Hematopoietic multipotent progenitor cell treated with erythropoietin and hydrocortisone succinate and interleukin-3 and kit ligand, for 17 days (in vitro differentiated cells): ENCODE measurements around the gene PIK3R2.

ENCODE experiments used
- DNase-seq: peaks from one replicate; pipeline ENCODE4 v3.0.0-alpha.2; 2015; ENCODE audit warnings: low spot score

The PIK3R2 gene

GRCh38 chr19:18173054-18173571 is 20.1 kb downstream of the PIK3R2 start:
- DNase-seq = no peak

GRCh38 chr19:18173572-18174288 is 20.8 kb downstream of the PIK3R2 start, which contains the start of gene IFI30:
TSS of gene IFI30 (plus strand) at chr19:18173813. CDS start at chr19:18173842, 29 bp downstream.
- DNase-seq = peak; percentile 57

GRCh38 chr19:18174983-18175382 is 22.0 kb downstream of the PIK3R2 start:
- no peak for DNase-seq

- no peak for DNase-seq
Observed at GRCh38 chr19:18176367-18177310, 23.7 kb downstream of the PIK3R2 start.

GRCh38 chr19:18179957-18180356 is 27.0 kb downstream of the PIK3R2 start:
- no peak for DNase-seq

DNA sequence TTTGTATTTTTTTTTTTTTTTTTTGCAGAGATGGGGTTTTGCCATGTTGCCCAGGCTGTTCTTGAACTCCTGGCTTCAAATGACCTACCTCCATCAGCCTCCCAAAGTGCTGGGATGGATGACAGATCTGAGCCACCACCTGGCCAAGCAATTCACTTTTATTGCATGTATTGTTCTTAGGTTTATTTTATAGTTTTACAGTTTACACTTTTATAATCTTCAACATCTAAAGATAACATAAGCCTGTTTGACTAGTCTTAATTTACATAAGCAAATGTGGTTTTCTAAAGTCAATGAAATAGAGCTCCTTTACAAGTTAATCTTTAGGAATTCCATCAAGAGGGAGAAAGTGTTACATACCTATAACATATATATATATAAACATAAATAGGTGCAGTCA is 30.6 kb downstream of the PIK3R2 start:
- no peak for DNase-seq

DNA sequence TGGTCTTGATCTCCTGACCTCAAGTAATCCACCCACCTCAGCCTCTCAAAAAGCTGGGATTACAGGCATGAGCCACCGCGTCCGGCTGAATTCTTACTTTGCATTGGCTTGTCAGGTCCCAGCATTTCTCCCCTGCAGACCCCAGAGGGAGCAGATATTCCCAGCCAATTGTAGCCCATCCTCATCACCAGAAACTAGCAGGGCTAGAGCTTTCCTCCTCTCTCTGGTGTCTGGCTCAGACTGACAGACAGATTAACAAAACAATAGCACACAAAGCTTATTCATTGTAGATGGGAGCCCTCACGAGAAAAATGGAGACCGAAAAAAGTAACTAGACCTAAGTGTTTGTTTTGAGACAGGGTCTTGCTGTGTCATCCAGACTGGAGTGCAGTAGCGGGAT is 32.6 kb downstream of the PIK3R2 start:
- no peak for DNase-seq

GRCh38 chr19:18190278-18190677 is 37.3 kb downstream of the PIK3R2 start:
- DNase-seq = no peak

DNA sequence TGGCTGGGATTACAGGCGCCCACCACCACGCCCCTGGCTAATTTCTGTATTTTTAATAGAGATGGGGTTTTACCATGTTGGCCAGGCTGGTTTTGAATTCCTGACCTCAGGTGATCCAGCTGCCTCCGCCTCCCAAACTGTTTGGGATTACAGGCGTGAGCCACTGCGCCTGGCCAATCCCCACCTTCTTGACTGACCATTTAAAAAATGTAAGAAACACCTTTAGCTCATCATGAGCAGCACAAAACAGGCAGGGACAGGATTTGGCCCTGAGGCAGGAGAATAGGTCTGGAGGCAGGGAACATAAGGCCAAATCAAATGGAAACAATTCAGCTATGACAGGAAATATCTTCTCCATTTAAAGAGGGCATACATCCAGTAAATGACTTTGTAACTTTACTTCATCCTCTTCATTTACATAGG is 38.7 kb downstream of the PIK3R2 start:
- no peak for DNase-seq

GRCh38 chr19:18192673-18193387 is 39.9 kb downstream of the PIK3R2 start, which contains the start of gene MPV17L2:
TSS of gene MPV17L2 (plus strand) at chr19:18193218. CDS start at chr19:18193282, 64 bp downstream.
- DNase-seq = peak; percentile 100

DNA sequence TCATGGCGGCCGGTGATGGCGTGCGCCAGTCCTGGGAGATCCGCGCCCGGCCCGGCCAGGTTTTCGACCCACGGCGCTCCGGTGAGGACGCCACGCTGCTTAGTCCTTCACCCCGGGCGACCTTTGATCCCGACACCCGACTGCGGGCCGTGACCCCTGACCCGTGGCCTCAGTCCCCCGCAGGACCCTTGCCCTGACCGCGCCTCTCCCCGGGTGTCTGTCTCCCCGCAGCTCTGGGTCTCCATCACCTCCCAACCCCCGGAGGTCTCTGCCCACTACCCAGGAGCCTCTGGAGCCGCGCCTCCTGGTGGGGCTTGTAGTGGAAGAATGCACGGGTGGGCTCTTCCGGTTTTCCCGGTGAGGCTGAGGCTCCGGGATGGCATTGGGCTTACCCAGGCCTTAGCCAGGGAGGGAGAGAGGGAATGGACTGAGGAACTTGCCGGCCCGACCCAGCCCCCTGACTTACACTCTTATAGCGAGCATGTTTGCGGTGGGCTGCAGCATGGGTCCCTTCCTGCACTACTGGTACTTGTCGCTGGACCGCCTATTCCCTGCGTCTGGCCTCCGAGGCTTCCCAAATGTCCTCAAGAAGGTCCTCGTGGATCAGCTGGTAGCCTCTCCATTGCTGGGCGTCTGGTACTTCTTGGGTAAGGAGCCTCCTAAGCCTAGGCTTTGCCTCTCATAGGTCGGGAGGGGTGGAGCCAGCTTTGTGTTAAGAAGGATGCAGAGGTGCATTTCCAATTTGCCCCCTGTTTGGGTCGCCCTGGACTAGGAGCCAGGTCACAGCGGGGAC is 40.6 kb downstream of the PIK3R2 start:
- DNase-seq = no peak

GRCh38 chr19:18194181-18194530 is 41.2 kb downstream of the PIK3R2 start:
- no peak for DNase-seq

- peak; percentile 29 for DNase-seq
Observed at GRCh38 chr19:18194554-18195238, 41.7 kb downstream of the PIK3R2 start.

DNA sequence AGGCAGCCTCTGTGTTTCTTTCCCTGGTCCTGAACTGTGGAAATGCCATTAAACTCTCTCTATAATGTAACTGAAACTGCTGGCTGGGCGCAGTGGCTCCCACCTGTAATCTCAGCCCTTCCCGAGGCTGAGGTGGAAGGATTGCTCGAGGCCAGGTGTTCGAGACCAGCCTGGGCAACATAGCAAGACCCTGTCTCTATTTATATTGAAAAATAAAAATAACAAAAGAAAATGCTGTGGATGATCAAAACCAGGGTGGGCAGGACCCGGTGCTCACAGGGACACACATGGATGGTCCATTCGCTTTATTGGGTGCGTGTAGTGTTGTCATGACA is 43.5 kb downstream of the PIK3R2 start:
- no peak for DNase-seq

DNA sequence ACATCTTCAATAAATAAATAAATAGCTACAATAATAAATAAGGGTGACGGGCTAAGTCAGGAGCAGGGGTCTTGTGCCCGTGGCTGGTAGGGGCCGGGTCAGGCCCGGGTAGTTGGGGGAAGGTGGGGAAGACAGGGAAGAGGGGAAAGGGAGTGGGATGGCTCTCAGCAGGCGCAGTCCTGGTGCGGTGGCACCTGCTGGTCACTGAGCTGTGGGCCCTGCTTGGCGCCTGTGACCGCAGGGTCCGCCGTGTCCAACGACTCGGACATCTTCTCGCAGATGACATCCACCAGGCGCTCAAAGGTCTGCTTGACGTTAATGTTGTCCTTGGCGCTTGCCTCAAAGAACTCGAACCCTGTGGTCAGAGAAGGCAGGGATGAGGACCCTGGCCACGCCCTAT is 44.3 kb downstream of the PIK3R2 start:
- no peak for DNase-seq

DNA sequence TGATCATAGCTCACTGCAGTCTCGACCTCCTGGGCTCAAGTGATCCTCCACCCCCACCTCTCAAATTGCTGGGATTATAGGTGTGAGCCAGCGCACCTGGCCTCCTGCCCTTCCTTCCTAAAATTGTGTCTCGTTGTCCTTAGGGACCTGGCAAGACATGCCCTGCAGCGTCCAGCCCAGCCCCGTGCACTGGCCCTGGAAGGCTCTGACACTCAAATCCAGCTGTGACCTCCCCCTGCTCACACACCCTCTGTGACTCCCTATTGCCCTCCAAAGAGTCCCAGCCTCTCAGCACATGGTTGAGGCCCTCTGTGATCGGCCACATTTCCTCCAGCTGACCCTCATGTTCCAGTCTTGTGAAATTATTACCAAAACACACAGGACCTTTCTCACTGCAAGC is 45.0 kb downstream of the PIK3R2 start:
- no peak for DNase-seq

DNA sequence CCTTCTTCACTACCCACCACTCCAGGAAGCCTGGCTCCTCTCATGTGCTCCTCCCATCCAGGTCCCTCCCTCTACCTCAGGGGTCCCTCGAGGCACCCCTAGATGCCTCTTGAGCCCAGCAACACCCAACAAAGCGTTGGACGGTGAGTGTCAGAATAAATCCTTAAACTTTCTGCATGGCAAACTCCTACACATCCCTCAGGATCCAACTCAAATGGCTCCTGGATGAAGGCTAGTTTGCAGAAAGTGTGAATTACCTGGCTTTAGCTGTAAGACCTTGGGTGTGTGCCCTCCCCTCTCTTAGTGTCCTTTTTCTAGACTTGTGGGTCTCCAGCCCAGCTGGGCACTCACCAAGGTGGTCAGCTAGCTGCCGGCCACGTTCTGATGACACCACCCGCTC is 45.4 kb downstream of the PIK3R2 start:
- DNase-seq = no peak

DNA sequence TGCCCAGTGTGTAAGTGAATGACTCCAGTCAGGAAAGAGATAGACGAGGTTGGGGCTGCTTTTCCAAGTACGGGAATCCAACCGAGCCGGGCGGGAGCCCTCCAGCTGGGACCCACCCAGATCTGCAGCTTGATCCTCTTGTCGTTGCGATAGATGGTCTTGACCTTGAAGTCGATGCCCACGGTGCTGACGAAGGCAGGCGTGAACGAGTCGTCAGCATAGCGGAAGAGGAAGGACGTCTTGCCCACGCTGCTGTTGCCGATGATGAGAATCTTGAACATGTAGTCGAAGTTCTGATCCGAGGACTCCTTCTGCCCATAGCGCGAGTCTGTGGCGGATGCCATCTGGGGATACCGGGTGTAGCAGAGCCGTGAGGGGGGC is 49.4 kb downstream of the PIK3R2 start:
- no peak for DNase-seq

GRCh38 chr19:18202778-18203407 is 49.9 kb downstream of the PIK3R2 start:
- DNase-seq = no peak

DNA sequence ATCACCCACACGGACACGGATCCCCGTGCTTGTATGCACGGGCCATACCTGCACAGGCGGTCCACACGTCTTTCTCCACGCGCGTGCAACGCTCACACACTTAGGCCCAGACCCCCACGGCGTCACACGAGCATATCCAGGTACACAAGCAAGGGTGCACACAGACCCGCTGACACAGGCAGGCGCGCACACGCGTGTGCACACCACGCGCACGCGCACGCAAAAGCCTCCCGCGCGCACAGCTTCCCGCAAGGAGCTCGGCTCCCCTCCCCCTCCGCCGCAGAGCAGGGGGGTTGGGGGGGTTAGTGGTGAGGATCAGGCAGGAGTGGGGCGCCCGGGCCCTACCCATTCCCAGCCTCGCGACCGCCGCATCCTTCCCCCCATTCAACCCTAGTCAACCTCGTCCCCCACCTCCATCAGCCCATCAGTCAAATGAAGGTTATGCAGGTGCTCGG is 50.5 kb downstream of the PIK3R2 start:
- peak; percentile 21 for DNase-seq
